GM18508 (cell line): ENCODE measurements around the gene LPP.

Experiments used
- ATAC-seq: cut with Tn5 transposase; IDR thresholded peaks from one replicate; pipeline ENCODE4 v1.9.1; 2021; ENCODE audit warnings: moderate number of reproducible peaks; ENCODE audit not compliant: insufficient read depth, unreplicated experiment

Gene LPP

GRCh38 chr3:188380252-188380651 lies 226.3 kb downstream of the LPP start:
- ATAC-seq: no peak

- no peak for ATAC-seq
These were observed 226.8 kb downstream of the LPP start for GRCh38 chr3:188380722-188381121.

DNA sequence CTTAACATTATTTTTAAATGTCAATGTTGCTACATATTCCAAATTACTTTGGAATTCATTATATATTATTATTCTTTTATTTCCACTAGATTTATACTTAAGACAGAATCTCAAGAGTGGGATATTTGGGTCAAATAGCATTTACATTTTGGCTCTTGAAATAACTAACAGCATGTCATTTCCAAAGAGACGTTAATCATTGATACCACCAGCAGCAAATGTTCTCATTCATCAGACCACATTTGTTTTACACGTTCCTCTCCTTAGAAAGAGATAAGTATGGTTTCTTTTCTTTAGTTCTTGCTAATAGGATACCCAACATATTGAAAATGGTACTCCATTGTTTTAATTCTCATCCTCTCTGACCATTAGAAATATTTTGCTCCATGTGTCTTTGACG lies 229.8 kb downstream of the LPP start:
- ATAC-seq: no peak

DNA sequence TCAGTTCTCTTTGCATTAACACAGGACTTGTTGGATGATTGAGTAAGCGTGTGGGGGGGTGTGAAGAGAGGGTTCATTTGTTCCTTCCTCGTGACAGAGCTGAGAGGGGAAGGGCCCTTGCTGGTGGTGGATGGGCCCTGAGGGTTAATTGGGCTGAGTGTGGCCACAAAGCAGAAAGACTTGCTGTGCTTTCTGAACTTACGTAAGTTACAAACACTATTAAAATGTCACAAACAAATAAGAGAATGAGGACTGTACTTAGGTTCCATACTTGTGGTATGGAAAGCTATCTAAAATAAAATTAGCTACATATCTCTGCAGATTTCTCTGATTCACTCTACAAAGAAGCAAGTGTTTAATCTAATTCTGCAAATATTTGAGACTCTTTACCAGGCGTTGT lies 231.3 kb downstream of the LPP start:
- no peak for ATAC-seq

DNA sequence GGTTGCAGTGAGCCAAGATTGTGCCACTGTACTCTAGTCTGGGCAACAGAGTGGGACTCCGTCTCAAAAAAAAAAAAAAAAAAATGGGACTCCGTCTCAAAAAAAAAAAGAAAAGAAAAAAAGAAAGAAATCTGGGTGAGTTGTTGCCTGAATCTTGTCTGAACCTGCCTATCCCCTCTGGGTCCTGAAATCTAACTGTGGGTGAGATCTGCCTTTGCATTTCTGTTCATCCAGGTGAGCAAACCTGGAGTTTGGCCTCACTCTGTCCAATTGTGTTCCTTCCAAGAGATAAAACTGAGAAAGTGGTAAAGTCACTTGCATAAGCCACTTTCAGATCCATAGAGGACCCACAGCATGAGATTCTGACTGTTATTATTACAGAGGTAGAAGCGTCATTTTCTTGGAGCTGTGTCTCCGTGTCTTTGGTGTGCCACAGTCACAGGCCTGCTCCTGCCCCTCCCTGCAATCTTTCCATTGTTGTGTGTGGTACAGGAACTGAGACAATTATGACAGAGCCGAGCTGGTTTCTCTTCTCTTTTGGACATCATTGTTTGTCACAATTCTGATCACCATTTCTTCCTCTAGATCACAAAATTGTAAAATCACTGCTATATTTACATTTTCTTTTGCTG lies 235.9 kb downstream of the LPP start:
- ATAC-seq: peak; percentile 84

GRCh38 chr3:188390343-188390718 lies 236.4 kb downstream of the LPP start:
- peak; percentile 12 for ATAC-seq

DNA sequence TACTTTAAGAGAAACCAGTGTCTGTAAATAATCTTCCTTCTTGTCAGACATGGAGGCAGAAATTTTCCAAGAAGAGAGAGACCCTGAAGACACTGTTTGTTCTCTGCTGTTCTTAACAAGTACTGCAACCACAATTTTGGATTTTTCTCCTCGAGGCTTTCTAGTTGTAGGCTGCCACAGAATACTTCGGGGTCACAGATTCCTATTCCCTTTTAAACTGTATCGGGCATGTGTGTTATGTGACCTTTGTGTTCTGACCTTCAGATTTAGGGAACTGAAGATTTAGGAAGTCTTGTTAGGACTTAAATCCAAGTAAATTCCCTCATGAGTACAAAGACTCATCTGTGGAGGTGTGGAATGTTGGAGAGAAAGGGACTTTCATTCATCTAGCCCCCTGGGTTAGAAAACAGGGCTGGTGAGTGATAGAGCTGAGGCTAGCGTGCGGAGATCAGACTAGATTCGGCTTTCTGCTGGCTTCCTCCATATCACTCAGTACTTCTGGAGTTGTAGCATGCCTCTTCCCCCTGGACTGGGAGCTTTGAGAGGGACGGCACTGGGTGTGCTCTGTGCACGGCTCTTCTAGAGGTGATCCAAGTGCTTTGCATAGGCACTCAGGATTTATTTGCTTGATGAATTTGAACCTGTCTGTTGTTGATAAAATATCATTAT lies 237.0 kb downstream of the LPP start:
- ATAC-seq: no peak

- ATAC-seq: no peak
These were observed 237.6 kb downstream of the LPP start for GRCh38 chr3:188391592-188391991.

DNA sequence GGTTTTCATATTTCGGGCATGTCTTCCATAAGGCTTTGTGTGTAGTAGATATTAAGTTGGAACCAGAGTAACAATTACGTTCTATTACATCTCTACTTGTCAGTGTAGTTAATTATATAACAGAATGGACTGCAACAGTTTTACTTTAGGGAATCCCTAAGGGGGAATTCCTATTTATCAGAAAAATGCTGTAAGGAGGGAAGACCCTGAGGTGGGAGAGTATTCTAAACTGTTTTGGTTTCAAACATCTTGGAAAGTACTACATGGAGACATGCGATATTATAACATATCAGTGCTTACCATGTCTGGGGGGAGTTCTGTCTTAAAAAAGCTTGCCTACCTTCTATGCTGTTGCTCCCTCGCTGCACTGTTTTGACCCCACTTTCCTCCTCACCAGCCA lies 238.1 kb downstream of the LPP start:
- no peak for ATAC-seq

GRCh38 chr3:188394623-188395022 lies 240.7 kb downstream of the LPP start:
- no peak for ATAC-seq

GRCh38 chr3:188396251-188396650 lies 242.3 kb downstream of the LPP start:
- no peak for ATAC-seq

- ATAC-seq: no peak
These were observed 242.9 kb downstream of the LPP start for GRCh38 chr3:188396900-188397299.

- no peak for ATAC-seq
These were observed 244.1 kb downstream of the LPP start for GRCh38 chr3:188397766-188398705.

- ATAC-seq: peak; percentile 94
These were observed 246.7 kb downstream of the LPP start for GRCh38 chr3:188400494-188401243.

- ATAC-seq: no peak
These were observed 247.5 kb downstream of the LPP start for GRCh38 chr3:188401244-188401993.

GRCh38 chr3:188402229-188402628 lies 248.3 kb downstream of the LPP start:
- no peak for ATAC-seq

DNA sequence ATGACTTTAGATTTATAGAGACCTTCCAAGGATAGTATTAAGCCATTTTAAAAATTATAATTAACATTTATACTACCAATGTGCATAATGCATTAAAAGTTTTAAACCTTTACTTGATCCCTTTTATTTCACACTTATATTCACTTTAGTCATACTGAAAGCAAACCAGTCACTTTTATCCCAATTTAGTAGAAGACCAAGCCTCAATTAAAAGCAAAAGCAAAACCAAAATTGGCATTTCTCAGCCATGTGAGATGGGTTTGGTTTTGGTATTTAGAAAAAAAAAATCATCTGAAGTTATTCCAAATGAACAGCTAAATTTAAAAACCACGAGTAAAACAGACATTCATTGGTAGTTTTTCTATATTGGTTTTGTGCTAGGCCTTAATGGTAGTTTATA lies 249.4 kb downstream of the LPP start:
- no peak for ATAC-seq

- no peak for ATAC-seq
These were observed 250.2 kb downstream of the LPP start for GRCh38 chr3:188404124-188404523.

DNA sequence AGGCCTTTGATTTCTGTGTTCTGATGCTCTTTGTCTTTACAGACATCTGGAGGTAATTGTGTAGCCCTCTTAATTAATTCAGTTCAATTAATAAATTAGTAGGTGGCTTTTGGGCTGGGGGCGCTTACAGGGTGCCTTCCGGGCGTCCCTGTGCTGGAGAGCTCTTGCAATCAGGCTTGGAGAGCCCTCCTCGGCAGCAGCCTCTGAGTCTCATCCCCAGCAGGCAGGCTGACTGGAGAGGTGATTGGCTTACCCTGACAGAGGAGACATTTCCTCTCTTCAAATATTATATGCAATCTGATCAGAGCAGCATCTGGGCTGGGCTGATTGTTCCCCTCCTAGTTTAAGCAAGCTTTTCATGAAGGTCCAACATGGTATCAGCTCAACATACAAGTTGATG lies 250.7 kb downstream of the LPP start:
- ATAC-seq: no peak
